ENCODE measurements around the gene MAJIN. TPM values are rescaled to one million over a fixed set of nuclear protein-coding genes. Genes with fewer than 3 reads are reported as not detected.

The MAJIN gene
- total and polyA plus RNA-seq, 10 of the 15 experiments (the other 5 are each of a cell fraction or from before 2014, with no cell fraction given) = 0.10 TPM; not detected in 9

- 85% methylated on average over 7 of the region's 7 CpGs for WGBS (ENCODE audit: insufficient coverage, insufficient replicate concordance, low lambda C conversion rate, missing lambda C conversion rate)
Observed at GRCh38 chr11:64890522-64890939, 81.4 kb downstream of the MAJIN start.

GRCh38 chr11:64888729-64889511 is 83.0 kb downstream of the MAJIN start:
- Histone ChIP-seq H3K4me1 (ENCODE audit: control insufficient read depth, insufficient read depth, low read length) (peaks cover 12% of the 10 kb centered on the region), H3K4me2 (ENCODE audit: control insufficient read depth, insufficient read depth) (0 out of 2 replicates have a peak overlapping the region, but pooled peaks have one; percentile 69), H3K79me2 (ENCODE audit: control insufficient read depth, insufficient read depth, low read length) (no peaks in the 10 kb centered on the region), H3K9me3 (replicated peaks; ENCODE audit: control insufficient read depth, insufficient read depth, low read length) (no peaks in the 10 kb centered on the region), H2AFZ (ENCODE audit: control insufficient read depth, low read depth, low read length) (no peak overlapping the region), H3K27me3 (replicated peaks in 1 of 2; ENCODE audit: control insufficient read depth in 2 of 2, insufficient read depth in 2 of 2, low read length in 1 of 2) (no peaks in the 10 kb centered on the region), H4K20me1 (ENCODE audit: control insufficient read depth, insufficient read depth) (no peaks in the 10 kb centered on the region), H3K36me3 (ENCODE audit: control insufficient read depth in 2 of 2, insufficient read depth in 2 of 2, low read length in 1 of 2) (no peaks in the 10 kb centered on the region), H3K9ac (ENCODE audit: control insufficient read depth, insufficient read depth, low read length) (no peak overlapping the region), H3K27ac (ENCODE audit: control insufficient read depth, insufficient read depth) (no peak overlapping the region), H3K4me3 (no peak overlapping the region)
- TF ChIP-seq E4F1 (IDR thresholded peaks at IDR 0.05; ENCODE audit: borderline replicate concordance, partially characterized antibody) (no peak), STAT3 (IDR thresholded peaks at IDR 0.05; ENCODE audit: low read depth, low read length) (no peak), BACH1 (IDR thresholded peaks at IDR 0.05; ENCODE audit: borderline replicate concordance) (no peak), EGR1 (IDR thresholded peaks at IDR 0.05; ENCODE audit: borderline replicate concordance in 1 of 2, low read depth in 2 of 2, low read length in 2 of 2) (no peak), TCF12 (IDR thresholded peaks at IDR 0.05; ENCODE audit: low read depth, low read length) (no peak), USF1 (IDR thresholded peaks at IDR 0.05; ENCODE audit: borderline replicate concordance, extremely low read length, insufficient read depth, low read depth, low read length) (no peak)
- ChIA-PET RAD21 (ENCODE audit: unreplicated experiment) (interaction anchor here (0.9 to 4.7 kb wide), 4 partner anchors 11 to 41 kb away, joined by 3 to 61 read pairs (median 6); no protein-coding TSS in a partner anchor), SMC1A (ENCODE audit: uncharacterized antibody, unreplicated experiment) (interaction anchor here (0.9 to 6.1 kb wide), 6 partner anchors 11 to 291 kb away, joined by 3 to 54 read pairs (median 5); no protein-coding TSS in a partner anchor), POLR2A (interaction anchor here (0.6 to 19.9 kb wide), 5 partner anchors 11 to 602 kb away, joined by 4 to 620 read pairs (median 5); partner anchors contain the start of gene EHD1), CTCF (interaction anchor here (0.6 to 30.0 kb wide), 8 partner anchors 10 to 388 kb away, joined by 3 to 1208 read pairs (median 9); partner anchors contain the start of genes CDC42BPG and EHD1)
- intact Hi-C loops (cut with micrococcal nuclease; ENCODE audit: unreplicated experiment) (no loop called here), in situ Hi-C loops (cut with MboI) (no loop called here)
- FAIRE-seq (peak; percentile 18), DNase-seq (ENCODE audit: low read depth, low spot score) (no peak), ATAC-seq (no peak)
- 62% methylated on average over 9 of the region's 9 CpGs for WGBS (ENCODE audit: insufficient coverage, insufficient replicate concordance, low lambda C conversion rate, missing lambda C conversion rate)
- BruUV-seq (replicated peaks) = no TSS peak

More at GRCh38 chr11:64890522-64890939, 81.4 kb downstream of the MAJIN start:
- BruUV-seq (replicated peaks) = no TSS peak
- ATAC-seq (no peak), FAIRE-seq (no peak), DNase-seq (ENCODE audit: low read depth, low spot score) (no peak)
- H3K4me3 ChIP-seq = no peak overlapping the region
- no peaks in the 10 kb centered on the region for H3K79me2 ChIP-seq (ENCODE audit: control insufficient read depth, insufficient read depth, low read length)
- in situ Hi-C loops (cut with MboI) (loop anchor here (5.0 kb wide), 1 partner anchor 43 kb away; no protein-coding TSS in a partner anchor), intact Hi-C loops (cut with micrococcal nuclease; ENCODE audit: unreplicated experiment) (no loop called here)
- H3K36me3 ChIP-seq (ENCODE audit: control insufficient read depth in 2 of 2, insufficient read depth in 2 of 2, low read length in 1 of 2) = no peaks in the 10 kb centered on the region
- H3K9me3 ChIP-seq (replicated peaks; ENCODE audit: control insufficient read depth, insufficient read depth, low read length) = no peaks in the 10 kb centered on the region
- no peak overlapping the region for H3K4me2 ChIP-seq (ENCODE audit: control insufficient read depth, insufficient read depth)
- SMC1A ChIA-PET (ENCODE audit: uncharacterized antibody, unreplicated experiment) = interaction anchor here (1.0 to 7.2 kb wide), 5 partner anchors 15 to 107 kb away, joined by 3 to 138 read pairs (median 5); partner anchors contain the start of gene BATF2
- H3K27me3 ChIP-seq (replicated peaks in 1 of 2; ENCODE audit: control insufficient read depth in 2 of 2, insufficient read depth in 2 of 2, low read length in 1 of 2) = no peaks in the 10 kb centered on the region
- peaks cover 12% of the 10 kb centered on the region for H3K4me1 ChIP-seq (ENCODE audit: control insufficient read depth, insufficient read depth, low read length)
- CTCF ChIA-PET = interaction anchor here (1.2 to 30.0 kb wide), 3 partner anchors 13 to 240 kb away, joined by 4 to 1208 read pairs (median 63); partner anchors contain the start of genes CDC42BPG and EHD1
- H3K27ac ChIP-seq (ENCODE audit: control insufficient read depth, insufficient read depth) = no peak overlapping the region
- POLR2A ChIA-PET = interaction anchor here (19.9 kb wide), 1 partner anchor 32 kb away, joined by 620 read pairs; no protein-coding TSS in a partner anchor
- no peak for TF ChIP-seq ZBED1 (IDR thresholded peaks at IDR 0.05; ENCODE audit: borderline replicate concordance)
- no peak for TF ChIP-seq NR2F1 (conservative IDR thresholded peaks at IDR 0.05)
- no peak for TF ChIP-seq ATF3 (IDR thresholded peaks at IDR 0.05; ENCODE audit: borderline replicate concordance, extremely low read depth, low read depth, low read length)
- H3K9ac ChIP-seq (ENCODE audit: control insufficient read depth, insufficient read depth, low read length) = no peak overlapping the region
- RAD21 ChIA-PET (ENCODE audit: unreplicated experiment) = interaction anchor here (0.8 to 4.7 kb wide), 3 partner anchors 21 to 42 kb away, joined by 3 to 61 read pairs (median 8); no protein-coding TSS in a partner anchor
- no peaks in the 10 kb centered on the region for H4K20me1 ChIP-seq (ENCODE audit: control insufficient read depth, insufficient read depth)
- no peak overlapping the region for H2AFZ ChIP-seq (ENCODE audit: control insufficient read depth, low read depth, low read length)
